Measurements from ENCODE around the gene EFNA2. TPM values are rescaled to one million over a fixed set of nuclear protein-coding genes. Genes with fewer than 3 reads are reported as not detected.
"Not testable (repeated sequence)": the region's sequence is repeated elsewhere in the genome, so short reads cannot be mapped to it uniquely, and the experiment has no call there.

The EFNA2 gene
- total and polyA plus RNA-seq, 5 donors from 2014 or later, result not detected

DNA sequence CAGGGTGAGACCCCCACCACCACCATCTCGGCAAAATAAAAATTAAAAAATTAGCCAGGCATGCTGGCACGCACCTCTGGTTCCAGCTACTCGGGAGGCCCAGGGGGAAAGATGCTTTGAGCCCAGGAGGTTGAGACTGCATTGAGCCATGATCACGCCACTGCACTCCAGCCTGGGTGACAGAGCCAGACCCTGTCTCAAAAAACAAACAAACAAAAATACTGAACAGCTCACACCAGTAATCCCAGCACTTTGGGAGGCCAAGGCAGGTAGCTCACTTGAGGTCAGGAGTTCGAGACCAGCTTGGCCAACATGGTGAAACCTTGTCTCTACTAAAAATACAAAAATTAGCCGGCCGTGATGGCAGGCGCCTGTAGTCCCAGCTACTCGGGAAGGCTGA is 19.7 kb downstream of the EFNA2 start:
- not testable (repeated sequence) for ATAC-seq (ENCODE audit: low read depth in 2 of 2); H3K4me1 ChIP-seq (ENCODE audit: control insufficient read depth, insufficient read depth, low read length, poor library complexity, severe bottlenecking); H3K27ac ChIP-seq (ENCODE audit: insufficient read depth, low read length, poor library complexity, severe bottlenecking); H3K4me3 ChIP-seq (ENCODE audit: low read depth, low read length); H3K4me1 Mint-ChIP-seq; H3K27me3 ChIP-seq (ENCODE audit: control insufficient read depth, insufficient read depth, low read length); DNase-seq; H3K27ac Mint-ChIP-seq; H3K9me3 Mint-ChIP-seq; H3K9me3 ChIP-seq (ENCODE audit: control insufficient read depth in 2 of 2, low read length in 2 of 2); H3K36me3 Mint-ChIP-seq; H3K36me3 ChIP-seq (ENCODE audit: control insufficient read depth, insufficient read depth, low read length); H3K4me3 Mint-ChIP-seq; H3K27me3 Mint-ChIP-seq

DNA sequence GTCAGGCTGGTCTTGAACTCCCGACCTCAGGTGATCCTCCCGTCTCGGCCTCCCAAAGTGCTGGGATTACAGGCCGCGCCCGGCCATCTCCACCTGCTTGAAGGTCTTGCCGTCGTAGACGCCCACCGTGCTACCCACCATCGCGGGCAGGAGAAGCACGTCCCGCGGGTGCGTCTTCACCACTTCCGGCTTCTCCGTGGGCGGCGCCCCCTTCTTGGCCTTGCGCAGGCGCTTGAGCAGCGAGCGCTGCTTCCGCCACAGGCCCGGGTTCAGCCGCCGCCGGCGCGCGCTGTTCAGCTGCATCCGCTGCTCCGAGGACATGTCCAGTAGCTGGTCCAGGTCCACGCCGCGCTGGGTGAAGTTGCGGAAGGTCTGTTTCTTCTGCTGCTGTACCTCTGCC is 21.6 kb downstream of the EFNA2 start:
- Histone ChIP-seq H3K4me3 (ENCODE audit: low read depth, low read length) (no peak overlapping the region), H3K36me3 (ENCODE audit: control insufficient read depth, insufficient read depth, low read length) (no peaks in the 10 kb centered on the region), H3K27ac (ENCODE audit: insufficient read depth, low read length, poor library complexity, severe bottlenecking) (no peak overlapping the region), H3K4me1 (ENCODE audit: control insufficient read depth, insufficient read depth, low read length, poor library complexity, severe bottlenecking) (no peaks in the 10 kb centered on the region), H3K9me3 (ENCODE audit: control insufficient read depth in 2 of 2, low read length in 2 of 2) (no peaks in the 10 kb centered on the region), H3K27me3 (ENCODE audit: control insufficient read depth, insufficient read depth, low read length) (no peaks in the 10 kb centered on the region)
- Mint-ChIP-seq H3K27me3 (no peaks in the 10 kb centered on the region), H3K9me3 (no peaks in the 10 kb centered on the region), H3K4me1 (no peaks in the 10 kb centered on the region), H3K27ac (no peak overlapping the region), H3K36me3 (no peaks in the 10 kb centered on the region), H3K4me3 (no peak overlapping the region)
- DNase-seq (no peak), ATAC-seq (ENCODE audit: low read depth in 2 of 2) (no peak)

DNA sequence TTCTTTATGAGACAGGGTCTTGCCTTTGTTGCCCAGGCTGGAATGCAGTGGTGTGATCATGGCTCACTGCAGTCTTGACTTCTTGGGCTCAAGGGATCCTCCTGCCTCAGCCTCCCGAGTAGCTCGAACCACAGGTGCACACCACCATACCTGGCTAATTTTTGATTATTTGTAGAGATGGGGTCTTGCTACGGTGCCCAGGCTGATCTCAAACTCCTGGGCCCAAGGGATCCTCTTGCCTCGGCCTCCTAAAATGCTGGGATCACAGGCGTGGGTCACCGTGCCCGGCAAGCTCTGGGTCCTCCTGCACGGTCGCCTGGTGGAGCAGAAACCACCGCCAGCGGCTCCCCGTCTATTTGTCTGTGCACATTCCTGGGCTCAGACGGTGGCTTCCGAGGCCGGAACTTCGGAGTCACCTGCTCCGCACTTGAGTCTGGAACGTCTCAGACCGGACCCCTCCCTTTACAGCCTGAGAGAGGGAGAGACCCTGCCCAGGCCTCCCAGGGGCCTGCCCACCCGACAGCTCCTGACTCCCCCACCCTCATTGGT is 22.2 kb downstream of the EFNA2 start:
- no peaks in the 10 kb centered on the region for H3K9me3 Mint-ChIP-seq
- Histone ChIP-seq H3K4me3 (ENCODE audit: low read depth, low read length) (no peak overlapping the region), H3K9me3 (ENCODE audit: control insufficient read depth in 2 of 2, low read length in 2 of 2) (no peaks in the 10 kb centered on the region), H3K27ac (ENCODE audit: insufficient read depth, low read length, poor library complexity, severe bottlenecking) (no peak overlapping the region), H3K4me1 (ENCODE audit: control insufficient read depth, insufficient read depth, low read length, poor library complexity, severe bottlenecking) (no peaks in the 10 kb centered on the region), H3K36me3 (ENCODE audit: control insufficient read depth, insufficient read depth, low read length) (no peaks in the 10 kb centered on the region), H3K27me3 (ENCODE audit: control insufficient read depth, insufficient read depth, low read length) (no peaks in the 10 kb centered on the region)
- no peaks in the 10 kb centered on the region for H3K27me3 Mint-ChIP-seq
- ATAC-seq (ENCODE audit: low read depth in 2 of 2) (no peak), DNase-seq (no peak)
- H3K27ac Mint-ChIP-seq, result no peak overlapping the region
- H3K36me3 Mint-ChIP-seq, result no peaks in the 10 kb centered on the region
- no peaks in the 10 kb centered on the region for H3K4me1 Mint-ChIP-seq
- H3K4me3 Mint-ChIP-seq, result no peak overlapping the region

DNA sequence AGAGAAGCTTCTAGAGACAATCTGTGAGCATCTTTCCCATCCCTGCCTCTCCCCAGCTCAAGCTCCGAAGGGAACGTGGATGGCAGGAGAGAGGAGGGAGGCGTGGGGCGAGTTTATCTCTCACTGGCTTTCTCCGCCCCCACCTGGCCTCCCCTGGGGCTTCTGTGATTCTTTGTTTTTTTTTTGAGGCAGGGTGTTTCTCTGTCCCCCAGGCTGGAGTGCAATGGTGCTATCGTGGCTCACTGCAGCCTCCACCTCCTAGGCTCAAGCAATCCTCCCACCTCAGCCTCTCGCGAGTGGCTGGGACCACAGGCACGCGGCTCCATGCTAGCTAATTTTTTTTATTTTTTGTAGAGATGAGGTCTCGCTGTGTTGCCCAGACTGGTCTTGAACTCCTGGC is 23.0 kb downstream of the EFNA2 start:
- Histone ChIP-seq H3K4me3 (ENCODE audit: low read depth, low read length) (no peak overlapping the region), H3K27me3 (ENCODE audit: control insufficient read depth, insufficient read depth, low read length) (no peaks in the 10 kb centered on the region), H3K36me3 (ENCODE audit: control insufficient read depth, insufficient read depth, low read length) (no peaks in the 10 kb centered on the region), H3K9me3 (ENCODE audit: control insufficient read depth in 2 of 2, low read length in 2 of 2) (no peaks in the 10 kb centered on the region), H3K27ac (ENCODE audit: insufficient read depth, low read length, poor library complexity, severe bottlenecking) (no peak overlapping the region), H3K4me1 (ENCODE audit: control insufficient read depth, insufficient read depth, low read length, poor library complexity, severe bottlenecking) (no peaks in the 10 kb centered on the region)
- no peaks in the 10 kb centered on the region for H3K4me1 Mint-ChIP-seq
- ATAC-seq (ENCODE audit: low read depth in 2 of 2) (no peak), DNase-seq (no peak)
- H3K27me3 Mint-ChIP-seq, result no peaks in the 10 kb centered on the region
- no peaks in the 10 kb centered on the region for H3K9me3 Mint-ChIP-seq
- no peaks in the 10 kb centered on the region for H3K36me3 Mint-ChIP-seq
- no peak overlapping the region for H3K4me3 Mint-ChIP-seq
- H3K27ac Mint-ChIP-seq, result no peak overlapping the region

DNA sequence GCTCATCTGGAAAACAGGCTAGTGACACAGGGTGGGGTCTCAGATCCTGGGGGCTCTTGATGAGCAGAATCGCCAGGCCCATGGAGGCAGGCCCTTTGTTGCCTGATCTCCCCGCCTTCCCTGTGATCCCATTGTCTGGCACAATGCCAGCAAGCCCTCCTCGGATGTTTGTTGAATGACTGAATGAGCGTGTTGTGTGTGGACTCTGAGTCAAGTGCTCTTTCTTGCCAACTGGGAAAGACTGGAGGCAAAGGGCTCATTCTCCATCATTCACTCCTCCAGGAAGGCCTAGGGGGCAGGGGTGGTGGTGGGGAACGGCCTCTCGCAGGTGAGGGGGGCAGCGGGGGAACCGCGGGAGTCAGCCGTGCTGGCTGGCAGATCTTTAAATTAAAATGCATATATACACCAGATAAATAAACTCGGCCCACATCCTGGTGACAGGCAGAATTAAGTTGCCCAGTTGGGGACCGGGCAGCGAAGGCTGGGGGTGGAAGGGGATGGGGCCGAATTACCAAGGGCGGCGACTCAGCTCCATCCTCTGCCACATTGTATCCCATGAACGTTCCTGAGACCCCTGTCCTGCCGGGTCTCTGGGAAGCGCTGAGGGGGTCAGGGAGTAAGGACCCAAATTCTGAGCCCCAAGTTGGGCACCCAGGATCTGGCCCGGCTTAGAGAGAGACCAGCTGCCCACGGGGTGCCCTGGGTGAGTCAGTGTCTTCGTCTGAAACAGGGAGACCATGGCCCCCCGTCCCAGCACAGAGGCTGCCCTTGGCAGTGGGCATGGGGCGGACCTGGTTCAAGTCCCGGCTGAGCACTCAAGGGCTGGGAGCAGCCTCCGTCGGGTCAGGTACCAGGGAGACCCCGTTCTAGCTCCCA is 24.5 kb downstream of the EFNA2 start:
- no peak overlapping the region for H3K4me3 ChIP-seq (ENCODE audit: low read depth, low read length)
- ATAC-seq (ENCODE audit: low read depth in 2 of 2) (no peak), DNase-seq (no peak)
- H3K36me3 Mint-ChIP-seq, result no peaks in the 10 kb centered on the region
- no peaks in the 10 kb centered on the region for H3K4me1 ChIP-seq (ENCODE audit: control insufficient read depth, insufficient read depth, low read length, poor library complexity, severe bottlenecking)
- H3K9me3 Mint-ChIP-seq, result no peaks in the 10 kb centered on the region
- H3K27ac Mint-ChIP-seq, result no peak overlapping the region
- H3K27me3 Mint-ChIP-seq, result no peaks in the 10 kb centered on the region
- H3K9me3 ChIP-seq (ENCODE audit: control insufficient read depth in 2 of 2, low read length in 2 of 2), result no peaks in the 10 kb centered on the region
- no peaks in the 10 kb centered on the region for H3K27me3 ChIP-seq (ENCODE audit: control insufficient read depth, insufficient read depth, low read length)
- no peak overlapping the region for H3K27ac ChIP-seq (ENCODE audit: insufficient read depth, low read length, poor library complexity, severe bottlenecking)
- H3K4me3 Mint-ChIP-seq, result no peak overlapping the region
- H3K4me1 Mint-ChIP-seq, result no peaks in the 10 kb centered on the region
- H3K36me3 ChIP-seq (ENCODE audit: control insufficient read depth, insufficient read depth, low read length), result no peaks in the 10 kb centered on the region

DNA sequence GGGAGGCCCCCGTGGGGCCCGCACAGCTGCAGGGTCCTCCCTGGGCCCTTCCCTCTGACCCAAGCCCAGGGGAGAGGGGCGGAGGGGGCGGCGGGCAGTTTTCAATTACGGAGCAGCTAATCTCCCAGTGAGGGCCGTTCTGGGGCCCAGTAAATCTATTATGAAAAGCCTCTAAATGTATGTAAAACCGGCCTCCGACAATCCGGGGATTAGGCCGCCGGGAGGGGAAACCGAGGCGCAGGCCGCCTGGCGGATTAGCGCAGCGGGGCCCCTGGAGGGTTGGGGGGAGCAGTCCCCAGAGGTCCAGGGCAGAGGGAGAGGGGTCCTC is 25.1 kb downstream of the EFNA2 start:
- ATAC-seq (ENCODE audit: low read depth in 2 of 2) (no peak), DNase-seq (no peak)
- no peak overlapping the region for H3K4me3 ChIP-seq (ENCODE audit: low read depth, low read length)
- no peaks in the 10 kb centered on the region for H3K27me3 Mint-ChIP-seq
- H3K4me1 Mint-ChIP-seq, result no peaks in the 10 kb centered on the region
- H3K27me3 ChIP-seq (ENCODE audit: control insufficient read depth, insufficient read depth, low read length), result no peaks in the 10 kb centered on the region
- H3K36me3 Mint-ChIP-seq, result no peaks in the 10 kb centered on the region
- H3K4me3 Mint-ChIP-seq, result no peak overlapping the region
- H3K27ac ChIP-seq (ENCODE audit: insufficient read depth, low read length, poor library complexity, severe bottlenecking), result no peak overlapping the region
- no peaks in the 10 kb centered on the region for H3K9me3 ChIP-seq (ENCODE audit: control insufficient read depth in 2 of 2, low read length in 2 of 2)
- peaks cover 3% of the 10 kb centered on the region for H3K4me1 ChIP-seq (ENCODE audit: control insufficient read depth, insufficient read depth, low read length, poor library complexity, severe bottlenecking)
- H3K27ac Mint-ChIP-seq, result no peak overlapping the region
- no peaks in the 10 kb centered on the region for H3K36me3 ChIP-seq (ENCODE audit: control insufficient read depth, insufficient read depth, low read length)
- H3K9me3 Mint-ChIP-seq, result no peaks in the 10 kb centered on the region

DNA sequence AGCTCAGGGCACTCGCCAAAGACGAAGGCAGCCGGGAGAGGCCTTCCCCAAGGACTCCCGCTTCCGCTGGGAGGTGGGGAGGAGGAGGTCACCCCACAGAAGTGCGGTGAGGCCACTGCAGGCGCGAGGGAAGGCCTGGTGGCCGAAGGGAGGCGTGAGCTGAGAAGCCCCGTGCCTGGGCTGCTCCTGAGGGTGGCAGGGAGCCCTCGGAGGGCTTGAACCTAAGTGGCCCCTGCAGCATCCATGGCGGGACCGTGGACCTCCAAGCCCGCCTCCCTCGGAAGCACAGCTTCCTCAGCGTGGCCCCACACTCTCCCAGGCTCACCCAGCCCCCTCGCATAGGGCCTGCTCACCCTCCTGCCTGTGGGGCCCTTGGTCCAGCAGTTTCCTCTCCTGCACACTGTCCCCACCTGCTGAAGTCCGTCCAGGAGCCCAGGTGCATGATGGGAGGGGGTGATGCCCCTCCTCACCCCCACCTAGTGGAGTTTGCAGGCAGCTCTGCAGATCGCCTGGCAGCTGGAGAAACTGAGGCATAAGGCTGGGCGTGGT is 25.9 kb downstream of the EFNA2 start:
- Mint-ChIP-seq H3K27me3 (no peaks in the 10 kb centered on the region), H3K4me3 (no peak overlapping the region), H3K36me3 (no peaks in the 10 kb centered on the region), H3K9me3 (no peaks in the 10 kb centered on the region), H3K4me1 (no peaks in the 10 kb centered on the region), H3K27ac (no peak overlapping the region)
- H3K27me3 ChIP-seq (ENCODE audit: control insufficient read depth, insufficient read depth, low read length), result no peaks in the 10 kb centered on the region
- no peaks in the 10 kb centered on the region for H3K9me3 ChIP-seq (ENCODE audit: control insufficient read depth in 2 of 2, low read length in 2 of 2)
- no peak overlapping the region for H3K27ac ChIP-seq (ENCODE audit: insufficient read depth, low read length, poor library complexity, severe bottlenecking)
- ATAC-seq (ENCODE audit: low read depth in 2 of 2) (no peak), DNase-seq (no peak)
- no peaks in the 10 kb centered on the region for H3K36me3 ChIP-seq (ENCODE audit: control insufficient read depth, insufficient read depth, low read length)
- H3K4me3 ChIP-seq (ENCODE audit: low read depth, low read length), result no peak overlapping the region
- peaks cover 7% of the 10 kb centered on the region for H3K4me1 ChIP-seq (ENCODE audit: control insufficient read depth, insufficient read depth, low read length, poor library complexity, severe bottlenecking)
